Loucy (cell line): ENCODE data around the gene UPF2.

Source experiments
- CTCF ChIP-seq: fragments of 200-600 bp; sonication (generic); conservative IDR thresholded peaks from 2 replicates; pipeline ENCODE4 v1.5.1; 2014; ENCODE audit warnings: mild to moderate bottlenecking, antibody characterized with exemption, low read length
- EZH2phosphoT487 ChIP-seq: fragments of 200-600 bp; IDR thresholded peaks from 2 replicates; pipeline ENCODE4 v1.6.1; 2018; ENCODE audit warnings: antibody characterized with exemption, mild to moderate bottlenecking, moderate library complexity, borderline replicate concordance

GRCh38 chr10:11898372-11899066, 144.1 kb downstream of the UPF2 start:
- TF ChIP-seq CTCF = no peak
- no peak for TF ChIP-seq EZH2phosphoT487
